HepG2 (cell line): Measurements from ENCODE around the gene MSMB. TPM values are rescaled to one million over a fixed set of nuclear protein-coding genes. Genes with fewer than 3 reads are reported as not detected.

Experiments used
- ARNT ChIP-seq: fragments of 450-650 bp; IDR thresholded peaks from 2 replicates; pipeline ENCODE4 v1.6.1; 2017
- EHMT2 ChIP-seq: fragments of 200-600 bp; sonication (generic); IDR thresholded peaks from 2 replicates; pipeline ENCODE4 v1.7.0; 2017; ENCODE audit warnings: antibody characterized with exemption, low read depth, low read length, borderline replicate concordance
- FOXA1 ChIP-seq, 2 experiments: fragments of 450-650 bp in 1 of 2; sonication (generic) in 1 of 2; formaldehyde crosslinking in 1 of 2; IDR thresholded peaks; 2 replicates each; pipeline versions ENCODE4 v1.4.0 to v1.6.1; 2016 to 2020; ENCODE audit warnings: missing genetic modification reagents in 1 of 2
- FOXP1 ChIP-seq, 2 experiments: fragments of 450-650 bp in 1 of 2; IDR thresholded peaks; 2 replicates each; pipeline ENCODE4 v1.6.1; 2017 to 2018; ENCODE audit warnings: antibody characterized with exemption in 1 of 2
- HNF4G ChIP-seq, 2 experiments: sonication (generic) in 1 of 2; formaldehyde crosslinking in 1 of 2; IDR thresholded peaks; 2 replicates each; pipeline versions ENCODE4 v1.4.0 to v1.6.1; 2011 to 2020; ENCODE audit warnings: borderline replicate concordance in 2 of 2, low read depth in 2 of 2, mild to moderate bottlenecking in 2 of 2, low read length in 1 of 2, missing genetic modification reagents in 1 of 2, moderate library complexity in 1 of 2
- RXRB ChIP-seq: IDR thresholded peaks from 2 replicates; pipeline ENCODE4 v1.6.1; 2016; ENCODE audit warnings: borderline replicate concordance, missing genetic modification reagents, missing compliant biosample characterization
- TBL1XR1 ChIP-seq: fragments of 150-350 bp; IDR thresholded peaks from 2 replicates; pipeline ENCODE4 v1.6.1; 2014; ENCODE audit warnings: borderline replicate concordance, low read length; ENCODE audit not compliant: partially characterized antibody
- TCF12 ChIP-seq, 2 experiments: fragments of 450-650 bp in 1 of 2; sonication (generic) in 1 of 2; formaldehyde crosslinking in 1 of 2; IDR thresholded peaks; 2 replicates each; pipeline versions ENCODE4 v1.6.1 to v1.8.0; 2017 to 2022; ENCODE audit warnings: antibody characterized with exemption in 1 of 2, mild to moderate bottlenecking in 1 of 2, missing genetic modification reagents in 1 of 2, moderate library complexity in 1 of 2
- TCF7 ChIP-seq: sonication (generic); IDR thresholded peaks from 2 replicates; pipeline ENCODE4 v1.6.1; 2016; ENCODE audit warnings: antibody characterized with exemption, low read depth
- YEATS2 ChIP-seq: sonication (generic); formaldehyde crosslinking; IDR thresholded peaks from 2 replicates; pipeline ENCODE4 v1.4.0; 2020; ENCODE audit warnings: missing genetic modification reagents, borderline replicate concordance
- ZBTB39 ChIP-seq: sonication (generic); formaldehyde crosslinking; IDR thresholded peaks from 2 replicates; pipeline ENCODE4 v1.5.0; 2020; ENCODE audit warnings: missing genetic modification reagents
- ZNF12 ChIP-seq: sonication (generic); formaldehyde crosslinking; IDR thresholded peaks from 2 replicates; pipeline ENCODE4 v1.5.0; 2020; ENCODE audit warnings: missing genetic modification reagents
- ZNF34 ChIP-seq: sonication (generic); formaldehyde crosslinking; IDR thresholded peaks from 2 replicates; pipeline ENCODE4 v1.4.0; 2020; ENCODE audit warnings: mild to moderate bottlenecking, missing genetic modification reagents, borderline replicate concordance
- ZNF652 ChIP-seq: IDR thresholded peaks from 2 replicates; pipeline ENCODE4 v1.6.1; 2016; ENCODE audit warnings: low read depth, borderline replicate concordance
- polyA plus RNA-seq, 8 experiments: library from polyadenylated mRNA; depleted of rRNA in 3 of 8; stranded (reverse) in 7 of 8; unstranded in 1 of 8; fragments of >200 nt; fragmentation: Illumina TruSeq in 4 of 8; extraction: Trizol in 4 of 8; gene quantifications; 2 replicates each; pipeline versions ENCODE4 v1.2.1 to v1.2.3, GENCODE V29; 2011 to 2016; ENCODE audit warnings: low read depth in 4 of 8, missing spikeins in 1 of 8, mixed read lengths in 1 of 8; ENCODE audit not compliant: insufficient read depth in 1 of 8
- total RNA-seq, 5 experiments: library from RNA; depleted of rRNA; stranded (reverse); fragments of >200 nt; fragmentation: Illumina TruSeq; extraction: Trizol; gene quantifications; 2 replicates each; pipeline ENCODE4 v1.2.3, GENCODE V29; 2016; ENCODE audit warnings: low read depth in 1 of 5
- TF ChIP-seq, protein P1 (sequence below): sonication (generic); formaldehyde crosslinking; IDR thresholded peaks from 2 replicates; pipeline ENCODE4 v1.4.0; 2020; ENCODE audit warnings: missing genetic modification reagents

Gene MSMB
- total and polyA plus RNA-seq, 2 of the 13 experiments (the other 11 are each of a cell fraction or from before 2014, with no cell fraction given), result 0.84 TPM; not detected in 1

DNA sequence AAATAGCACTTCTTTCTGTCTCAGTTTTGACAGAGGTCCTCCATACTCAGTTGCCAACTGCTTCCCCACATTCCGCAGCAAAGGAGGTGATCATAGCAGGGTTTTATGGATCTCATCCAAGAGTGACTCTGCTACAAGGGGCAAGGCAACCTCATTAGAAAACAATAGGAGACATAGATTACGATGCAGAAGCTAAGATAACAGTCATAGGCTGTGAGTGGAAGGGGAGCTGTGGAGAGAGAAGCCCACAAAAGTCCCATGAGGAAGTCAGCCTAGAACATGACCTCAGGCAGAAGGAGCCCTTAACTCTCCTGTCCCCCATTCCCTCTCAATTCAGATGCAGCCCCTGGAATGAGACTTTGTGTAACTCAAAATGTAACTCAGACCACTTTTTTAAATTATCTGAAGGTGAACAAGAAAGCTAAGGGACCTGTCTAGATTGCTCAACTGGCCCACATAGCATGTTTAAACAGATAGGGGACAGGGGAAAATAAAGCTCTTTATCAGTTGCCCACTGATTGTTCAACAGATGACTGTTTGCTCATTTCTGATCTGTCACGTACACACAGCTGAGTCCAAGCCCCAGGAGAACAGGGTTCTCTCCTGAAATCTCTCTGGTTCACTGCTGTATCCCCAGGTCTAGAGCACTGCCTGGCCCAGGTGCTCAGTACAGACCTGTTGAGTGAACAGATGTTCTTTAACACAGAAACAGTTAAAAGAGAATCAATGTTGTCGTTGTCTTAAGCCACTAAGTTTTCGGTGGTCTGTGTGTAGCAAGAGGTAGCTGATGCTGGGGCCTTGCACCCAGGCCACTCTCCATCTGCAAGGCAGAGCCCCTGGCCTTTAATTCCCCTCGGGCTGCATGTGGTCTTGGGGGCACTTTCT is 14.2 kb downstream of the MSMB start (continued):
- TF ChIP-seq FOXA1 (IDR thresholded peaks at IDR 0.05) (no peak), FOXA1 (CRISPR knock-in tag; IDR thresholded peaks at IDR 0.05) (peak; percentile 86), TCF12 (IDR thresholded peaks at IDR 0.05) (no peak), TCF12 (CRISPR knock-in tag; IDR thresholded peaks at IDR 0.05) (peak; percentile 91; the same call in 1 of the 2 replicates), ARNT (0 out of 2 replicates have a peak, but pooled peaks have one; percentile 66), ZNF652 (peak; percentile 59; the same call in 1 of the 2 replicates), RXRB (peak; percentile 89), TBL1XR1 (no peak), ZBTB39 (CRISPR knock-in tag) (peak; percentile 51; the same call in 1 of the 2 replicates), ZNF34 (CRISPR knock-in tag) (0 out of 2 replicates have a peak, but pooled peaks have one; percentile 40), HNF4G (IDR thresholded peaks at IDR 0.05; ENCODE audit: borderline replicate concordance, low read depth, low read length) (peak; percentile 52; the same call in 1 of the 2 replicates), HNF4G (CRISPR knock-in tag; IDR thresholded peaks at IDR 0.05; ENCODE audit: borderline replicate concordance, low read depth) (peak; percentile 71; the same call in 1 of the 2 replicates), ZNF12 (0 out of 2 replicates have a peak, but pooled peaks have one; percentile 38), YEATS2 (CRISPR knock-in tag) (peak; percentile 47; the same call in 1 of the 2 replicates), EHMT2 (no peak), FOXP1 (IDR thresholded peaks at IDR 0.05) (no peak), FOXP1 (CRISPR knock-in tag; IDR thresholded peaks at IDR 0.05) (peak; percentile 82; the same call in 1 of the 2 replicates), TCF7 (peak; percentile 85)
- TF ChIP-seq, protein P1, sequence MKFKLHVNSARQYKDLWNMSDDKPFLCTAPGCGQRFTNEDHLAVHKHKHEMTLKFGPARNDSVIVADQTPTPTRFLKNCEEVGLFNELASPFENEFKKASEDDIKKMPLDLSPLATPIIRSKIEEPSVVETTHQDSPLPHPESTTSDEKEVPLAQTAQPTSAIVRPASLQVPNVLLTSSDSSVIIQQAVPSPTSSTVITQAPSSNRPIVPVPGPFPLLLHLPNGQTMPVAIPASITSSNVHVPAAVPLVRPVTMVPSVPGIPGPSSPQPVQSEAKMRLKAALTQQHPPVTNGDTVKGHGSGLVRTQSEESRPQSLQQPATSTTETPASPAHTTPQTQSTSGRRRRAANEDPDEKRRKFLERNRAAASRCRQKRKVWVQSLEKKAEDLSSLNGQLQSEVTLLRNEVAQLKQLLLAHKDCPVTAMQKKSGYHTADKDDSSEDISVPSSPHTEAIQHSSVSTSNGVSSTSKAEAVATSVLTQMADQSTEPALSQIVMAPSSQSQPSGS (CRISPR knock-in tag), result peak; percentile 74
